HepG2 (cell line): ENCODE data around the gene CDK2AP2. TPM values are rescaled to one million over a fixed set of nuclear protein-coding genes. Genes with fewer than 3 reads are reported as not detected.

Experiments used
- ATAC-seq: fragments of 200-7000 bp; cut with Tn5 transposase; 3 replicates; pipeline ENCODE4 v1.9.1; 2020; ENCODE audit warnings: mild to moderate bottlenecking, moderate library complexity
- BruUV-seq: library from RNA; stranded (reverse); fragments of 400-500 nt; replicated peaks from 2 replicates; lab custom pipeline; 2021; lab: Mats Ljungman, UMichigan
- CTCF ChIA-PET: fragments of 300-600 bp; formaldehyde crosslinking; extraction: SDS; loops from one replicate; lab custom pipeline; 2021; ENCODE audit warnings: low total read pairs, inconsistent platforms, low intra/inter-chr PET ratio; lab: Yijun Ruan, JAX
- POLR2A ChIA-PET: fragments of 350-600 bp; sonication (Branson Sonifier 250); formaldehyde crosslinking; loops from one replicate; lab custom pipeline; 2020; ENCODE audit warnings: antibody characterized with exemption, inconsistent platforms; lab: Yijun Ruan, JAX
- DNase-seq: peaks from one replicate; pipeline ENCODE4 v3.0.0-alpha.2; 2015; ENCODE audit warnings: low spot score
- FAIRE-seq: peaks from 3 replicates; lab custom pipeline; 2011; peaks lifted over from hg19 to GRCh38; lab: Jason Lieb, UNC
- H2AFZ ChIP-seq: one replicate; pipeline ENCODE4 v1.6.1; 2011; ENCODE audit warnings: low read length, inconsistent platforms
- H3K27ac ChIP-seq: fragments of 300-600 bp; 3 replicates; pipeline ENCODE4 v1.8.0; 2011; ENCODE audit warnings: mixed run types, mild to moderate bottlenecking, mixed read lengths, low read length, inconsistent platforms; ENCODE audit not compliant: insufficient read depth; ENCODE audit errors: extremely low read length
- H3K27me3 ChIP-seq, 2 experiments: fragments of 200-600 bp in 1 of 2; 2 replicates in 1 of 2; 3 replicates in 1 of 2; pipeline versions ENCODE4 v1.6.0 to v1.8.0; 2011; ENCODE audit warnings: low read length in 2 of 2, mild to moderate bottlenecking in 2 of 2, moderate library complexity in 2 of 2, inconsistent platforms in 1 of 2; ENCODE audit not compliant: insufficient read depth in 2 of 2, control insufficient read depth in 1 of 2
- H3K36me3 ChIP-seq, 2 experiments: fragments of 200-600 bp in 1 of 2; replicated peaks in 1 of 2; 2 replicates in 1 of 2; 3 replicates in 1 of 2; pipeline versions ENCODE4 v1.5.1 to v1.8.0; 2011; ENCODE audit warnings: low read length in 2 of 2, inconsistent platforms in 1 of 2; ENCODE audit not compliant: insufficient read depth in 2 of 2, control insufficient read depth in 1 of 2
- H3K4me1 ChIP-seq: 2 replicates; pipeline ENCODE4 v1.5.1; 2012; ENCODE audit warnings: low read length, inconsistent platforms; ENCODE audit not compliant: insufficient read depth
- H3K4me2 ChIP-seq: 2 replicates; pipeline ENCODE4 v1.6.0; 2011; ENCODE audit warnings: low read depth, low read length, inconsistent platforms
- H3K4me3 ChIP-seq, 3 experiments: fragments of 200-600 bp in 1 of 3; sonication (generic), shearing (Covaris generic) in 1 of 3; replicated peaks in 1 of 3; 2 replicates each; pipeline ENCODE4 v1.5.1; 2011 to 2016; ENCODE audit warnings: low read length in 3 of 3, inconsistent platforms in 2 of 3, low read depth in 2 of 3, mild to moderate bottlenecking in 2 of 3, control low read depth in 1 of 3, mixed read lengths in 1 of 3; ENCODE audit not compliant: insufficient read depth in 1 of 3
- H3K79me2 ChIP-seq: one replicate; pipeline ENCODE4 v1.6.1; 2011; ENCODE audit warnings: low read length, inconsistent platforms; ENCODE audit not compliant: insufficient read depth
- H3K9ac ChIP-seq: 2 replicates; pipeline ENCODE4 v1.6.0; 2011; ENCODE audit warnings: mild to moderate bottlenecking, low read depth, low read length, inconsistent platforms; ENCODE audit not compliant: insufficient read depth
- H3K9me3 ChIP-seq: 2 replicates; pipeline ENCODE4 v1.5.1; 2012; ENCODE audit warnings: mild to moderate bottlenecking, low read length
- H4K20me1 ChIP-seq: 2 replicates; pipeline ENCODE4 v1.6.0; 2011; ENCODE audit warnings: inconsistent platforms, mild to moderate bottlenecking, low read length, moderate library complexity; ENCODE audit not compliant: insufficient read depth
- CHD2 ChIP-seq: IDR thresholded peaks from 2 replicates; pipeline ENCODE4 v1.6.1; 2011; ENCODE audit warnings: low read depth, low read length, improper control_type of control experiment
- ELK4 ChIP-seq: sonication (generic); formaldehyde crosslinking; IDR thresholded peaks from 2 replicates; pipeline ENCODE4 v1.9.0; 2021; ENCODE audit warnings: missing genetic modification reagents, borderline replicate concordance
- FOXC1 ChIP-seq: sonication (generic); formaldehyde crosslinking; IDR thresholded peaks from 2 replicates; pipeline ENCODE4 v1.8.0; 2022; ENCODE audit warnings: mild to moderate bottlenecking, missing genetic modification reagents, borderline replicate concordance
- GATAD2A ChIP-seq: IDR thresholded peaks from 2 replicates; pipeline ENCODE4 v1.6.1; 2016
- IRF9 ChIP-seq: sonication (generic); formaldehyde crosslinking; IDR thresholded peaks from 2 replicates; pipeline ENCODE4 v1.8.0; 2022; ENCODE audit warnings: missing genetic modification reagents, mild to moderate bottlenecking, borderline replicate concordance
- JUND ChIP-seq: sonication (generic); formaldehyde crosslinking; IDR thresholded peaks from 2 replicates; pipeline ENCODE4 v1.8.0; 2022; ENCODE audit warnings: mild to moderate bottlenecking, missing genetic modification reagents
- MBNL3 ChIP-seq: fragments of 250-450 bp; sonication (Bioruptor Pico); conservative IDR thresholded peaks from 2 replicates; pipeline ENCODE4 v1.8.0; 2022; ENCODE audit warnings: mild to moderate bottlenecking, inconsistent platforms
- MED13 ChIP-seq: sonication (generic); formaldehyde crosslinking; IDR thresholded peaks from 2 replicates; pipeline ENCODE4 v1.5.0; 2020; ENCODE audit warnings: missing genetic modification reagents
- MEIS1 ChIP-seq: sonication (generic); formaldehyde crosslinking; IDR thresholded peaks from 2 replicates; pipeline ENCODE4 v1.9.0; 2021; ENCODE audit warnings: mild to moderate bottlenecking, missing genetic modification reagents, moderate library complexity, borderline replicate concordance
- NCOA1 ChIP-seq: sonication (generic); formaldehyde crosslinking; IDR thresholded peaks from 2 replicates; pipeline ENCODE4 v1.9.0; 2021; ENCODE audit warnings: missing genetic modification reagents
- NFKB2 ChIP-seq: sonication (generic); formaldehyde crosslinking; IDR thresholded peaks from 2 replicates; pipeline ENCODE4 v1.4.0; 2020; ENCODE audit warnings: missing genetic modification reagents, borderline replicate concordance
- PHF8 ChIP-seq: sonication (generic); formaldehyde crosslinking; IDR thresholded peaks from 2 replicates; pipeline ENCODE4 v1.5.0; 2020; ENCODE audit warnings: missing genetic modification reagents
- SP1 ChIP-seq, 2 experiments: fragments of 450-650 bp in 1 of 2; sonication (generic) in 1 of 2; formaldehyde crosslinking in 1 of 2; IDR thresholded peaks; 2 replicates each; pipeline versions ENCODE4 v1.4.0 to v1.6.1; 2016 to 2020; ENCODE audit warnings: missing genetic modification reagents in 1 of 2
- TARDBP ChIP-seq: sonication (generic); formaldehyde crosslinking; IDR thresholded peaks from 2 replicates; pipeline ENCODE4 v1.8.0; 2022; ENCODE audit warnings: mild to moderate bottlenecking, missing genetic modification reagents
- ZNF12 ChIP-seq: sonication (generic); formaldehyde crosslinking; IDR thresholded peaks from 2 replicates; pipeline ENCODE4 v1.5.0; 2020; ENCODE audit warnings: missing genetic modification reagents
- ZNF326 ChIP-seq: sonication (generic); formaldehyde crosslinking; IDR thresholded peaks from 2 replicates; pipeline ENCODE4 v1.4.0; 2020; ENCODE audit warnings: missing genetic modification reagents, borderline replicate concordance
- ZNF567 ChIP-seq: sonication (generic); formaldehyde crosslinking; IDR thresholded peaks from 2 replicates; pipeline ENCODE4 v1.8.1; 2023; ENCODE audit warnings: mild to moderate bottlenecking, missing genetic modification reagents, borderline replicate concordance
- ZNF598 ChIP-seq: sonication (generic); formaldehyde crosslinking; IDR thresholded peaks from 2 replicates; pipeline ENCODE4 v1.5.1; 2020; ENCODE audit warnings: mild to moderate bottlenecking, missing genetic modification reagents, borderline replicate concordance
- ZSCAN22 ChIP-seq: sonication (generic); formaldehyde crosslinking; IDR thresholded peaks from 2 replicates; pipeline ENCODE4 v1.4.0; 2020; ENCODE audit warnings: mild to moderate bottlenecking, missing genetic modification reagents
- WGBS: methylation state at CpG from one replicate; pipeline ENCODE4 v1.1.6; 2017; ENCODE audit warnings: low lambda C conversion rate; 5-methylcytosine and 5-hydroxymethylcytosine counted together
- in situ Hi-C: cut with HindIII; loops from 2 replicates; pipeline ENCODE4 v1.10.0; 2017; ENCODE audit warnings: low pct_unique_long_range_greater_than_20kb; ENCODE audit not compliant: extremely low pct_ligation_motif_present
- intact Hi-C: fragments of 100-400 bp; cut with micrococcal nuclease; formaldehyde crosslinking; loops from one replicate; pipeline ENCODE4 v1.10.0; 2022; ENCODE audit not compliant: unreplicated experiment
- polyA plus RNA-seq, 8 experiments: library from polyadenylated mRNA; depleted of rRNA in 3 of 8; stranded (reverse) in 7 of 8; unstranded in 1 of 8; fragments of >200 nt; fragmentation: Illumina TruSeq in 4 of 8; extraction: Trizol in 4 of 8; gene quantifications; 2 replicates each; pipeline versions ENCODE4 v1.2.1 to v1.2.3, GENCODE V29; 2011 to 2016; ENCODE audit warnings: low read depth in 4 of 8, missing spikeins in 1 of 8, mixed read lengths in 1 of 8; ENCODE audit not compliant: insufficient read depth in 1 of 8
- total RNA-seq, 5 experiments: library from RNA; depleted of rRNA; stranded (reverse); fragments of >200 nt; fragmentation: Illumina TruSeq; extraction: Trizol; gene quantifications; 2 replicates each; pipeline ENCODE4 v1.2.3, GENCODE V29; 2016; ENCODE audit warnings: low read depth in 1 of 5

CDK2AP2 gene
- total and polyA plus RNA-seq, 2 of the 13 experiments (the other 11 are each of a cell fraction or from before 2014, with no cell fraction given): 15.0 to 23.2 TPM

DNA sequence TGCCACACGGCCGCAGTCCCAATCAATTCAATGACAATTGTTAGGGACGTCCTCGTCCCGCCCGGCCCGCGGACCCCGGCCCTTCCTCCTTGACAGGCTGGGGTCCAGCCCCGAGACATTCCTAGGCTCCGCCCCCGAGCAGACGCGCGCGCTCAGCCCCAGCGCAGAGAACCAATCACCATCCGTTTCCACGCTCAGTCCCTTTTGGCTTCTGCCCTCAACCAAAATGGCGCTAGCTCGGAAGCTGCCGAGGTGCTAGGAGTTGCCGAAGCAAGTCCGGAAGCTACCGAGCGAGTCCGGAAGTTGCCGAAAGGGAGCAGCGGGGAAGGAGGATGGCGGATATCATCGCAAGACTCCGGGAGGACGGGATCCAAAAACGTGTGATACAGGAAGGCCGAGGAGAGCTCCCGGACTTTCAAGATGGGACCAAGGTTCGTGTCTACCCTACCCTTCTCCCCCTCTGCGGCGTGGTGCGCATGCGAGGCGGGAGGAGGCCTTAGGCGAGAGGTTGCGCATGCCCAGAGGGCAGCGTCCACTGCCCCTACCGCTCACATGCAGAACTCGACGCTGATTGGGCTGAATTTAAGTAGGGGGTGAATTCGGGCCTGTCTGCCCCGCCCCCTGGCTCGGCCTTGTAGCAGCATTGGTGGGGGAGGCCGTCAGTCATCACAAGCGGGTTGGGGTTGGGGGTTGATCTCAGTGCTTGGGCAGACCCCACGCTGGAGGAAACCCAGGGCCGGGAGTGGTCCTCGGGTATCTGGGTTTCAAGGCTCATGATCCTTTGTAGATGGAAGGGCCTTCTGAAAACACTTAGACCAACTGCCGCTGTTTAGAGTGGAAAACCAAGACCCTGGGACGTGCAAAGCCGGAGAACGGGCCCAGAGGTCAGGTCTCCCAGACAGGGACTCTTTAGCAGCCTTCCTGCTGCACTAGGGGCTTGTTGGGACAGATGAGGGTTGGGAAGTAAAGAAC, 24.8 kb downstream of the CDK2AP2 start, which contains the start of gene AIP (continued):
- TF ChIP-seq IRF9 (CRISPR knock-in tag) (peak; percentile 99), SP1 (IDR thresholded peaks at IDR 0.05) (no peak), SP1 (CRISPR knock-in tag; IDR thresholded peaks at IDR 0.05) (peak; percentile 64), MED13 (CRISPR knock-in tag) (peak; percentile 80; the same call in 1 of the 2 replicates), MBNL3 (CRISPR knock-in tag) (no peak), ZNF12 (CRISPR knock-in tag) (peak; percentile 70), ZNF567 (CRISPR knock-in tag) (peak; percentile 95; the same call in 1 of the 2 replicates), MEIS1 (CRISPR knock-in tag) (peak; percentile 95), ZSCAN22 (CRISPR knock-in tag) (peak; percentile 84; the same call in 1 of the 2 replicates), JUND (CRISPR knock-in tag) (peak; percentile 69)

GRCh38 chr11:67482275-67482826, 25.6 kb downstream of the CDK2AP2 start:
- DNase-seq (no peak), FAIRE-seq (no peak), ATAC-seq (no peak; the same call in 1 of the 3 replicates)
- TSS peak; percentile 65 for BruUV-seq
- Histone ChIP-seq H3K9me3 (no peaks in the 10 kb centered on the region), H2AFZ (peak overlapping the region; percentile 83), H3K4me2 (peak overlapping the region; percentile 68), H3K36me3 (peaks cover 2 to 4% of the 10 kb centered on the region in 2 experiments; a peak in 2 of 5 replicates), H3K4me3 (peak overlapping the region; percentile 59 to 75 (median 59)), H3K4me1 (peaks cover 40% of the 10 kb centered on the region), H4K20me1 (no peaks in the 10 kb centered on the region), H3K27ac (peak overlapping the region; percentile 66), H3K27me3 (no peaks in the 10 kb centered on the region), H3K79me2 (no peaks in the 10 kb centered on the region), H3K9ac (peak overlapping the region; percentile 72)
- intact Hi-C loops (no loop called here), in situ Hi-C loops (no loop called here)
- ChIA-PET CTCF (no interaction called here), POLR2A (interaction anchor here (0.7 to 1.0 kb wide), 13 partner anchors 9 to 323 kb away, joined by 3 to 14 read pairs (median 4); partner anchors contain the start of genes NUDT8, PITPNM1, POLD4 and PPP1CA)
- WGBS: 37% methylated on average over 19 of the region's 19 CpGs
- TF ChIP-seq PHF8 (CRISPR knock-in tag) (no peak), ZNF326 (no peak), ELK4 (no peak), TARDBP (CRISPR knock-in tag) (no peak), GATAD2A (CRISPR knock-in tag) (no peak), FOXC1 (CRISPR knock-in tag) (no peak), NCOA1 (CRISPR knock-in tag) (no peak), ZNF598 (CRISPR knock-in tag) (no peak), CHD2 (no peak), NFKB2 (CRISPR knock-in tag) (no peak)
